ENCODE results near the gene BBLN. TPM values are rescaled to one million over a fixed set of nuclear protein-coding genes. Genes with fewer than 3 reads are reported as not detected.
"Not testable (repeated sequence)": the region's sequence is repeated elsewhere in the genome, so short reads cannot be mapped to it uniquely, and the experiment has no call there.

Gene BBLN
- total RNA-seq, 1 donor from 2014 or later = 308 TPM

GRCh38 chr9:128162215-128163026, 2.4 kb downstream of the BBLN start:
- no peak for DNase-seq (ENCODE audit: extremely low read depth, low read depth, low spot score)

DNA sequence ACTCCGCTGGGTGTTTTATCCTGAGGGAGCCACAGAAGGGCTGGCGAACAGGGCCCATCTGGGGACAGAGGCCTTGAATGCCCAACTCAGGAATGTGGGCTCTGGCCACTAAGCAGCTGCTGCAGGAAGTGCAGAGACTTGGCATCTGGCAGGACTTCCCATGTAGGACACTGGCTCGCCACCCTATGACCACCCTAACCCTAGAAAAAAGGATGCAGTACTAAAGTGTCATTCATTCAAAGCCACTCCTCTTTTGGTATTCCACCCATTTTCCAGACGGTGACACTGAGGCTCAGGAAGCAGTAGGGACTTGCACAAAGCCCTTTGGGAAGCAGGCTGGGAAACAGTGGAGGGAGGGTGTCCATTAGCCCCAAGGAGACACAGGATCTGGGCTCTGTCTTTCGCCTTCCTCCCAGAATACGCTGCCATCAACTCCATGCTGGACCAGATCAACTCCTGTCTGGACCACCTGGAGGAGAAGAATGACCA, 3.0 kb downstream of the BBLN start:
- DNase-seq (ENCODE audit: extremely low read depth, low read depth, low spot score) = no peak

- DNase-seq (ENCODE audit: extremely low read depth, low read depth, low spot score) = no peak
Measured at GRCh38 chr9:128163523-128164306, 3.6 kb downstream of the BBLN start.

- no peak for DNase-seq (ENCODE audit: extremely low read depth, low read depth, low spot score)
Measured at GRCh38 chr9:128164307-128164885, 4.3 kb downstream of the BBLN start.

GRCh38 chr9:128166169-128166568, 6.1 kb downstream of the BBLN start:
- DNase-seq (ENCODE audit: extremely low read depth, low read depth, low spot score) = no peak

- no peak for DNase-seq (ENCODE audit: extremely low read depth, low read depth, low spot score)
Measured at GRCh38 chr9:128167209-128167608, 7.1 kb downstream of the BBLN start.

DNA sequence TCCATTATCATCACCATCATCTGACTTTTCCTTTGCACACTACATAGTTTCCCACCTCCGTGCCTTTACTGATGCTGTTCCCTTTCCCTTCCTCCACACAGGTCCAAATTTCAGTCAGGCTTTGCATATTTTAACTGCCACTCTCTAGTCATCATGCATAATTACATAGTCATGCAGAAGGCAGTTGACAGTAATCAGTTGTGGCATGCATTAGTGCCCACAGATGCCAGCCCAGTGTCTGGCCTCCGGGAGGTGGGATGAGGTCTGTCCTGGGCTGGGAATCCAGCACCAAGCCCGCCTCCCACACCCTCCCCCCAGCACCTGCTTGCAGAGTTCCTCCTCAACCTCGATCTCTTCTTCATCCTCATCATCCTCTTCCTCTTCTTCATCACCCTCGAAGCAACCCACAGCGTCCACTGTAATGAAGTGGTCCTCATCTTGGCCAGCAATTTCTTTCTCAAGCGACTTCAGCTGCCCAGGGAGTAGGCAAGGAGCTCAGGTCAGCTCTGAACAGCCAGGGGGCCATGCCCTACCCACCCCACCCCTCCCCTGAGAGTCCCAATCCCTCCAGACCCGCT, 8.8 kb downstream of the BBLN start:
- DNase-seq (ENCODE audit: extremely low read depth, low read depth, low spot score) = no peak

DNA sequence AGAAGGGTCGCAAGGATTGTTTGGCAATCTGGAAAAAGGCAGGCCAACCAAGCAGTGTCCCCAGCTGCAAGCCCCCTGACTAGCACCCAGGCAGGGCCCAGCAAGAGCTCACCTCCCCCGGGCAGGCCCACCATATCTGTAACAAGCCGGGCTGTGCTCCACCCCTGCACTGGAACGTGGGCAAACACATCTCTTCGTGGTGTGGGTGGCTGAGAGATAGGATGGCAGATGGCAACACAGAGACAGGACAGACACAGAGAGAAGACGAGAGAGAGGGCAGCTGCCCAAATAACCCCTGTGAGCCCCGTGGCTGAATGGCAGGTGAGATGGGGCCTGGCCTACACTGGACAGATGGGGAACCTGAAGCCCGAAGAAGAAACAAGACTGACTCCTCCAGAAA, 9.4 kb downstream of the BBLN start:
- no peak for DNase-seq (ENCODE audit: extremely low read depth, low read depth, low spot score)

DNA sequence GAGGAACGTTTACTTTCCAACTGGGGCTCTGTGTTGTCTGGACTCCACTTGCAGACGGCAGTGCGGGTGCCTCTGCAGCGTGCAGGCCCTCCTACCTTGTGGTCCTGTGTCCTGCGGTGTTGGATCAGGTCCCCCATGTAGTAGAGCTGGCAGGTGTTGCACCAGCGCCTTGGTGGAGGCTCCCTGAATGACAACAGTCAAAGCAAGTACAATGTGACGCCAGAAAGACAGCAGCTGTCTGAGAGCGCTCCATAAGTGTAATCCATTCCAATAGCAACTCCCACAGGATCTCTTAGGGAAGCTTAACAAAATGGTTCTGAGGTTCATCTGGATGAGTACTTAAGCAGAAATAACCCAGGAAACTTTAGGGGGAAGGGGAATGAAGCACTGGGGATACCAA, 9.9 kb downstream of the BBLN start:
- no peak for DNase-seq (ENCODE audit: extremely low read depth, low read depth, low spot score)

GRCh38 chr9:128174062-128174461, 14.0 kb downstream of the BBLN start:
- DNase-seq (ENCODE audit: extremely low read depth, low read depth, low spot score) = no peak

DNA sequence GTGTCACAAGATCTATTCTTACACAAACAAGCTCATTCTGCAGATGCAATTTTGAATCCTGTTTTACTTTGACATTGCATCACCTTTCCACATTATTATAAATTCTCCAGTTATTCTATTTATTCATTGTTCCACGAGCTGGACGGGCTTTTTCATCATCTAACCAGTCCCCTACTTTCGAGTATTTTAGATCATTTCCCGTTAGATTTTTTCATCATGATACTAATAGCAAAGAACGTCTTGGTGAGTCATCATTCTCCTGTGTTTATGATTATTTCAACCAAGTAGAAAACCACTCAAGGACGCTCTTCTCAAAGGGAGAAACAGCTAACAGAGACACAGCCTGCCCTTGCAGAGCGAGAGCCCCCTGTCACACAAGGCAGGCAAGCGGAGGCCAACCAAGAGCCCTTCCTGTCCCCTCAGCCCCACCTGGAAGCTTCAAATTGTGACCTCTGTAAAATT, 15.1 kb downstream of the BBLN start:
- no peak for DNase-seq (ENCODE audit: extremely low read depth, low read depth, low spot score)

- DNase-seq (ENCODE audit: extremely low read depth, low read depth, low spot score) = no peak
Measured at GRCh38 chr9:128175726-128176125, 15.7 kb downstream of the BBLN start.

DNA sequence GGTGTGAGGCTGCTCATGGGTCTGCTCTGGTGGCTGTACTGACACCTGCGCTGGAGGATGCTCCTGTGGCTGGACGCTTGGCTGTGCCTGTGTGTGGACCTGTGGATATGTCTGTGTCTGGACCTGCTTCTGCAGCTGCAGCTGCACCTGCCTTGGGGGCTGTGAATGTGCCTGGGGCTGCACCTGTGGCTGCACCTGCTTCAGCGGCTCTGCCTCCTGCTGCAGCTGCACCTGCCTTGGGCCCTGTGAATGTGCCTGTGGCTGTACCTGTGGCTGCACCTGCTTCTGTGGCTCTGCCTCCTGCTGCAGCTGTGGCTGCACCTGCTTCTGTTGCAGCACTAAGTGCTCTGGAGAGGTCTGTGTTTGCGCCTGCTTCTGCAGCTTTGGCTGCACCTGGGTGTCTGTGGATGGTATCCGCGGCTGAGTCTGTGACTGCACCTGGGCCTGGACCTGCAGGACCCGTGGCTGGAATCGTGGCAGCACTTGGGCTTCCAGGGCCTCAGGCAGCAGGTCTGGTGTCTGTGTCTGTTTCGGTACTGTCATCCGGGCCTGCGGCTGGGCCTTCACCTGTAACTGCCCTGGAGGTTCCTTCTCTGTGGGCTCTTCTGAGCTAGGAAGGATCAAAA, 18.9 kb downstream of the BBLN start:
- DNase-seq (ENCODE audit: extremely low read depth, low read depth, low spot score) = no peak

DNA sequence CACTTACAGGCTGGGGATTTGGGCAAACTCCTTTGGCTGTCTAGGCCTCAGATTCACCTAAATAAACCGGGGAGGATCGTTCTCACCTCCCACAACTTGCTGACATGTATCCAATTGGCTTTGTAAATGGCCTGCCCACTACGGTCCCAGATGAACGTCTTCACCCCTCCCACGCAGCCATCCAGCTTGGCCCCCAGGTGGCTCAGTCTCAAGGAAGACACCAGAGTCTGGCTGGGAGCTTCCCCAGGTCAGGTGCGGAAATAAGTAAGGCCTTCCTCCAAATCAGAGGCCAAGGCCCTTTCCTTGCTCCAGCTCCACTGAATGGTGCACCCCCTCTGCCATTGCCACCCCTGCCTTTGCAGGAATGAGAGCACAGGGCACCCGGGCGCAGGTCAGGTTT, 19.9 kb downstream of the BBLN start:
- no peak for DNase-seq (ENCODE audit: extremely low read depth, low read depth, low spot score)

- DNase-seq (ENCODE audit: extremely low read depth, low read depth, low spot score) = no peak
Measured at GRCh38 chr9:128180447-128180846, 20.4 kb downstream of the BBLN start.

DNA sequence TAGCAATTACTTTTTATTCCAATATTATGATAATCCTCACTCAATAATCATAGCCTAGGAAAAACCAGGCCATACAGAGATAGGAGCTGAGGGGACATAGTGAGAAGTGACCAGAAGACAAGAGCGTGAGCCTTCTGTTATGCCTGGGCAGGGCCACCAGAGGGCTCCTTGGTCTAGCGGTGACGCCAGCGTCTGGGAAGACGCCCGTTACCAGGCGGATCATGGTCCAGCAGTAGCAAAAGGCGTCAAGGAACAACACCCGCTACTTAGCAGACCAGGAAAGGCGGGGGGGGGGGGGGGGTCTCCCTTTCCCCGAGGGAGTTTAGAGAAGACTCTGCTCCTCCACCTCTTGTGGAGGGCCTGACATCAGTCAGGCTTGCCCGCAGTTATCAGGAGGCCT, 21.4 kb downstream of the BBLN start:
- not testable (repeated sequence) for DNase-seq (ENCODE audit: extremely low read depth, low read depth, low spot score)

- no peak for DNase-seq (ENCODE audit: extremely low read depth, low read depth, low spot score)
Measured at GRCh38 chr9:128182893-128183588, 23.0 kb downstream of the BBLN start.

DNA sequence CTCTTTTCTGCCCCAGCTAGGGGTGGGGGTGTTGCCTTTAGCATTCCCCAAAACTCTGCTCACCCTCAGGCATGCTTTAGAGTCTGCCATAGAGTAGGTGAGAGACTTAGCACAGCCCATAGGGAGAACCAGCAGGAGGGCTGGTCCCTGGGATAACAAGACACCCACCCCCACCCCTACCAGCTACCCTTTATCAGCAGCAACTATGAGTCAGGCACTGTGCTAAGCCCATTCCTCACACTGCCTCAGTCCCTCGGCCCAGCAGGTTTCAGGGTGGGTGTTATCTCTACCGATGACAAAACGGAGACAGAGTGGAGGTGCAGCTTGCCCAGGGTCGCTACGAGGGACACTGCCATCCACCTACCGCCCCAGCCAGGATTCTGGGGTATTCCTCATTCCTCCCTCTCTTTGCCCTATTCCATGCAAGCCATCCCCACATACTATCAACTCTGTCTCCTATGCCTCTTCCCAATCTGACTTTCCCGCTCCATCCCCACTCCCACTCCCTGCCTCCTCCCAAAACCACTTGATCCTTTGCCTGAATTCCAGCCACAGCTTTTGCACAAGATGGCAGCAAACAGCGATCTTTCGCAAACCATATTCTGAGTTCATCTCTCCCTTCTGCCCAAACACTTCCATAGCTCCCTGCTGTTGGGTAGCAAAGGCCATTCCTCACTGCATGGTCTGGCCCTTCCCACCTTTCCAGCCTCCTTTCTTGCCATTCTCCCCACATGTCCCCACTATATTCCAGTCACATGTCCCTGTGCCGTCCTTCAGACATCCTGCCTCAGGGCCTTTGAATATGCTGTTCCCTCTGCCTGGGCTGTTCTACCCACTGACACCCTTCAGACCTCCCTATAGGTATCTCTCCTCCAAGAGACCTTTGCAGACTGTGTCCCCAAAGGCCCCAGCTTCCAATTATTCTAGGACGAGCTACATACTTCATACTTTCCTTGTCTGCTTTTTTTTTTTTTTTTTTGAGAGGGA, 26.2 kb downstream of the BBLN start:
- DNase-seq (ENCODE audit: extremely low read depth, low read depth, low spot score) = no peak

- DNase-seq (ENCODE audit: extremely low read depth, low read depth, low spot score) = no peak
Measured at GRCh38 chr9:128187361-128187760, 27.3 kb downstream of the BBLN start.

Measured in glomerular endothelial cell (primary cell).